SK-N-MC (cell line): Measurements from ENCODE around the gene NLK.

Experiments used
- EZH2 ChIP-seq: fragments of 200-600 bp; sonication (generic); IDR thresholded peaks from one replicate; pipeline ENCODE4 v1.6.1; 2017; ENCODE audit warnings: antibody characterized with exemption
- POLR2AphosphoS5 ChIP-seq: IDR thresholded peaks from 2 replicates; pipeline ENCODE4 v1.6.1; 2012; ENCODE audit warnings: mild to moderate bottlenecking, low read depth, low read length, borderline replicate concordance

DNA sequence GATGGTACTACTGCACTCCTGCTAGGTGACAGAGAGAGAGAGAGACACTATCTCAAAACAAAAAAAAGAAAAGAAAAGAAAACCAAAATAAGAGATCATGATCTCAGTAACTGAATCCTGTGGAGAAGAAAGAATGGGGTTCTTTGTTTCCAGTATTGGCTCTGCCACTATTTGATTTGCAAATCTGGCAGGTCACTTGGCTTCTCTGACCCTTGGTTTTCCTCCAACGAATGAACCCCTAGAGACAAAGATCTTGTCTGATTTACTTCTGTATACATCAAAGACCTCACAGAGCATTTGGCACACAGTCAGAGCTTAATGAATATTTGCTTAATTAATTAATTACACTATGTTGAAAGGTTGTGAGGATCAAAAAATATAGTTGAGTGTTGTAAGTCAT is 47.9 kb upstream of the NLK start:
- TF ChIP-seq POLR2AphosphoS5 (no peak), EZH2 (no peak)
